ENCODE results near the gene NFX1.
"Not testable (repeated sequence)": the region's sequence is repeated elsewhere in the genome, so short reads cannot be mapped to it uniquely, and the experiment has no call there.

DNA sequence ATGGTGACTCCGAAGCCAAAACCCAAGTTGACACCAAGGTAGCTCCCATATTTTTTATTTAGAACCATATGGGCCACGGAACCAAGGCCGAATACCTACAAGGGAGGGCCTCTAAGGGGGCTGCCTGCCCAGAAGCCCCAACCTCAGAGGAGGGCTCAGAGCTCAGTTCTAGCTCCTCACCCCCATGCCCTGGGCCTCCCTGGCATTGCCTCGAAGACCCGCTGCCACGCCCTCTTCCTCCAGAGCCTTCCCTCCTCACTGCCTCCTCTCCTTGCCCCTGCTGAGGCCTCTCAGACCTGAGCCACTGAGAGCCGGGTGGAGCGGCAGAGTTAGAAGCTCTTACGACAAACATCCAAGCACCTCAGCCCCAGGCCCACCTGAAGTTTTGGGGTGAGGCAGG lies 96.7 kb downstream of the NFX1 start:
- TF ChIP-seq ZNF23 (tag by site-specific recombination; IDR thresholded peaks at IDR 0.05; ENCODE audit: borderline replicate concordance); KLF1 (tag by site-specific recombination; IDR thresholded peaks at IDR 0.05); KLF9 (tag by site-specific recombination; IDR thresholded peaks at IDR 0.05; ENCODE audit: low read depth); ZIC2 (tag by site-specific recombination; IDR thresholded peaks at IDR 0.05); TCF7L2 (IDR thresholded peaks at IDR 0.05; ENCODE audit: borderline replicate concordance, low read depth, low read length); ZNF121 (tag by site-specific recombination; IDR thresholded peaks at IDR 0.05); ZNF274 (IDR thresholded peaks at IDR 0.05; ENCODE audit: low read length); ZNF274 (tag by site-specific recombination; IDR thresholded peaks at IDR 0.05; ENCODE audit: borderline replicate concordance); GLIS2 (tag by site-specific recombination; IDR thresholded peaks at IDR 0.05); SETDB1 (IDR thresholded peaks at IDR 0.05; ENCODE audit: insufficient read length, low read length): not testable (repeated sequence)
- TF ChIP-seq, protein P1, sequence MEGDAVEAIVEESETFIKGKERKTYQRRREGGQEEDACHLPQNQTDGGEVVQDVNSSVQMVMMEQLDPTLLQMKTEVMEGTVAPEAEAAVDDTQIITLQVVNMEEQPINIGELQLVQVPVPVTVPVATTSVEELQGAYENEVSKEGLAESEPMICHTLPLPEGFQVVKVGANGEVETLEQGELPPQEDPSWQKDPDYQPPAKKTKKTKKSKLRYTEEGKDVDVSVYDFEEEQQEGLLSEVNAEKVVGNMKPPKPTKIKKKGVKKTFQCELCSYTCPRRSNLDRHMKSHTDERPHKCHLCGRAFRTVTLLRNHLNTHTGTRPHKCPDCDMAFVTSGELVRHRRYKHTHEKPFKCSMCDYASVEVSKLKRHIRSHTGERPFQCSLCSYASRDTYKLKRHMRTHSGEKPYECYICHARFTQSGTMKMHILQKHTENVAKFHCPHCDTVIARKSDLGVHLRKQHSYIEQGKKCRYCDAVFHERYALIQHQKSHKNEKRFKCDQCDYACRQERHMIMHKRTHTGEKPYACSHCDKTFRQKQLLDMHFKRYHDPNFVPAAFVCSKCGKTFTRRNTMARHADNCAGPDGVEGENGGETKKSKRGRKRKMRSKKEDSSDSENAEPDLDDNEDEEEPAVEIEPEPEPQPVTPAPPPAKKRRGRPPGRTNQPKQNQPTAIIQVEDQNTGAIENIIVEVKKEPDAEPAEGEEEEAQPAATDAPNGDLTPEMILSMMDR (tag by site-specific recombination; IDR thresholded peaks at IDR 0.05): not testable (repeated sequence)
- TF ChIP-seq, protein P2, sequence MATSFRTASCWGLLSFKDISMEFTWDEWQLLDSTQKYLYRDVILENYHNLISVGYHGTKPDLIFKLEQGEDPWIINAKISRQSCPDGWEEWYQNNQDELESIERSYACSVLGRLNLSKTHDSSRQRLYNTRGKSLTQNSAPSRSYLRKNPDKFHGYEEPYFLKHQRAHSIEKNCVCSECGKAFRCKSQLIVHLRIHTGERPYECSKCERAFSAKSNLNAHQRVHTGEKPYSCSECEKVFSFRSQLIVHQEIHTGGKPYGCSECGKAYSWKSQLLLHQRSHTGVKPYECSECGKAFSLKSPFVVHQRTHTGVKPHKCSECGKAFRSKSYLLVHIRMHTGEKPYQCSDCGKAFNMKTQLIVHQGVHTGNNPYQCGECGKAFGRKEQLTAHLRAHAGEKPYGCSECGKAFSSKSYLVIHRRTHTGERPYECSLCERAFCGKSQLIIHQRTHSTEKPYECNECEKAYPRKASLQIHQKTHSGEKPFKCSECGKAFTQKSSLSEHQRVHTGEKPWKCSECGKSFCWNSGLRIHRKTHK (tag by site-specific recombination; IDR thresholded peaks at IDR 0.05): not testable (repeated sequence)
